Kidney capillary endothelial cell (primary cell): Measurements from ENCODE around the gene NCOR2.

Experiments
- DNase-seq: peaks from one replicate; pipeline ENCODE4 v3.0.0-alpha.2; 2018; ENCODE audit warnings: low spot score

The NCOR2 gene

DNA sequence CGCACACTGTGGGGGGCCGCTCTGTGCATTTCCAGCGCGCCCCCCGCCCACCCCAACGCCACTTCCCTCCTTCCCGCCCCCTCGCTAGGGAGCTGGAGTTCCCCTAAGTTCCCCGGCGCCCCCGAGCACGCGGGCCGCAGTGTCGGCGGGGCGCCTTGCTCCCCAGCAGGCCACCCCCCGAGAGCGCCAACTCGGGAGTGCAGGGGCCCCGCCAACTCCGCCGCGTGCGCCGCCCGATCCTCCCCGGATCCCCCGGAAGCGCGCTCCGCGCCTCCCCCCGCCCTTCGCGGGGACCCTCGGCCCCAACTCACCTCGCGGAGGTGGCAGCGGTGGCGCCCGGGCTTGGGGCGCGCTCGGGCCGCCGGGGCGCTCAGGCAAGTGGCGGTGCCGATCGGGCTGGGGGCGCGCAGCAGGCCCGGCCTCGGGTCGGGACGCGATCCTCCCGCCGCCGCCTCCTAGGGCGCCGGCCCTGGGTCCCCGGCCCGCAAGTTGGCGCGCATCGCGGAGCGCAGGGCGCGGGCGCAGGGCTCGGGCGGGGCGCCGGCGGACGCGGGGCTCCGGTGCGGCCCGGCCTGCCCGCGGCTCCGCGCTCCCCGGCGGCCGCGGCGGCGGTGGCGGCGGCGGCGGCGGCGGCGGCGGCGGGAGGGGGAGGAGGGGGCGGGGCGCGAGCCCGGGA lies at the start of gene NCOR2:
TSS of gene NCOR2 (minus strand) at position 616 of the 676 bp plus-strand sequence. CDS start 72,361 bp downstream, outside the sequence.
- DNase-seq = no peak

- no peak for DNase-seq
These were observed 49.2 kb upstream of the NCOR2 start for GRCh38 chr12:124616394-124617221.

- no peak for DNase-seq
These were observed 47.3 kb upstream of the NCOR2 start for GRCh38 chr12:124614512-124615292.

DNA sequence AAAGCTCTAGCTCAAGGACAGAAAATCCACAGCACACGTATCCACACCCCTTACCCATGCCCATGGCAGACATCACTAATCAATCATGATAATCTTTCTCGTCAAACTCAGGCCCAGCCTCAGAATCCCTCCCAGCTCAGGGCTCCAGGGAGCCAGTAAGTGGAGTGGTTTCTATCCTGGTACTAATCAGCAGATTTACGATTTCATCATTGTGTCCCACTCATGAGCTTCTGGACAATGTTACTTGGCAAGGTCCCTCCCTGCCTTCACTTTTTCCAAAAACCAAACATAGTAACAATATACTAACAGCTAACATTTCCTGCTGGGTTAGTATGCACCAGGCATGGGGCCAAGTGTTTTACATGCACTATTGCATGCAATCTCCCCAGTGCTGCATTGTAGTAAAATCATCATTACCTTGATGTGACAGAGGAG lies 45.8 kb upstream of the NCOR2 start:
- DNase-seq = peak; percentile 22

GRCh38 chr12:124612410-124612680 lies 44.9 kb upstream of the NCOR2 start:
- no peak for DNase-seq

- no peak for DNase-seq
These were observed 44.4 kb upstream of the NCOR2 start for GRCh38 chr12:124611559-124612409.

- no peak for DNase-seq
These were observed 43.5 kb upstream of the NCOR2 start for GRCh38 chr12:124610629-124611558.

GRCh38 chr12:124610021-124610612 lies 42.7 kb upstream of the NCOR2 start:
- DNase-seq = no peak

GRCh38 chr12:124609041-124609989 lies 41.9 kb upstream of the NCOR2 start:
- no peak for DNase-seq

DNA sequence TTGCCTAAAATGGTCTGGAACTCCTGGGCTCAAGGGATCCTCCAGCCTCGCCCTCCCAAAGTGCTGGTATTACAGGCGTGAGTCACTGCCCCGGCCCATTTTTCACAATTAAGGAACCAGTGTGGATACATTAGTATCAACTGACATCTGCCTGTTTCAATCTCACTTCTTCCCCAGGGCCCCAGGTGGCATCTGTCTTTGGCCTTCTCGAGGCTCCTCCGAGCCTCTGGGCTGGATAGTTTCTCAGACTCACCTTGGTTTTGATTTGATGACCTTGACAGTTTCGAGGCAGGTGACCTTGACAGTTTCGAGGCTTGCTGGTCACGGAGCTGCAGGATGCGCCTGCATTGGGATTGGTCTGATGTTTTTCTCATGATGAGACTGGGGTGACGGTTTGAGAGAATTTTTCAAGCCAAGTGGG lies 41.0 kb upstream of the NCOR2 start:
- DNase-seq = no peak

DNA sequence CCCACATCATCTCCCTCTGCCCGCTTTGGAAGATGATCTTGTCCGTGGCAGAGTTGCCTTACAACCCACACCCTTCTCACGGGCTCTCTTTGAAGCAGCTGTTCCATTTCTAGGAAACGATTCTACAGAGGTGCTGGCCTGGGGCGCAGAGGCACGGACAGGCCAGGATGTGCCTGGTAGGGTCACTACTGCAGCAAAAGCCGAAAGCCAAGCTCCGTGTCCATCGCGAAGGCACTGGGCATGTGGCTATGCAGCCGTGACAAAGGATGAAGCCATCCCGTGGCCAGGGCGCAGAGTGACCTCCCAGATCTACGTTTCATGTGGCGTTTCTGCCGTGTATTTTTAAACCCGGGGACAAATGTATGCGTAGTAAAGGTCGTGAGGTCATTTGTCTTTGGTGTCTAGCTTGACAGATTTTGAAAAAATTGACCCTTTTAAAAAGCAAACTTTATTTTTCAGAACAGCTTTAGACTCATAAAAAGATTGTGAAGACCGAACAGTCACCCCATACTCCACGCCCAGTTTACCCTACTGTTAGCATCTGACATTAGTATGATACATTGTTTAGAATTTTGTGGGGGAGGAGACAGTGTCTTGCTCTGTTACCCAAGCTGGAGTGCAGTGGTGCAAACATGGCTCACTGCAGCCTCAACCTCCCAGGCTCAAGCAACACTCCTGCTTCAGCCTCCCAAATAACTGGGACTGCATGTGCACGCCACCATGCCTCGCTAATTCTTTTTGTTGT lies 40.4 kb upstream of the NCOR2 start:
- DNase-seq = no peak

GRCh38 chr12:124605883-124606774 lies 38.7 kb upstream of the NCOR2 start:
- no peak for DNase-seq

DNA sequence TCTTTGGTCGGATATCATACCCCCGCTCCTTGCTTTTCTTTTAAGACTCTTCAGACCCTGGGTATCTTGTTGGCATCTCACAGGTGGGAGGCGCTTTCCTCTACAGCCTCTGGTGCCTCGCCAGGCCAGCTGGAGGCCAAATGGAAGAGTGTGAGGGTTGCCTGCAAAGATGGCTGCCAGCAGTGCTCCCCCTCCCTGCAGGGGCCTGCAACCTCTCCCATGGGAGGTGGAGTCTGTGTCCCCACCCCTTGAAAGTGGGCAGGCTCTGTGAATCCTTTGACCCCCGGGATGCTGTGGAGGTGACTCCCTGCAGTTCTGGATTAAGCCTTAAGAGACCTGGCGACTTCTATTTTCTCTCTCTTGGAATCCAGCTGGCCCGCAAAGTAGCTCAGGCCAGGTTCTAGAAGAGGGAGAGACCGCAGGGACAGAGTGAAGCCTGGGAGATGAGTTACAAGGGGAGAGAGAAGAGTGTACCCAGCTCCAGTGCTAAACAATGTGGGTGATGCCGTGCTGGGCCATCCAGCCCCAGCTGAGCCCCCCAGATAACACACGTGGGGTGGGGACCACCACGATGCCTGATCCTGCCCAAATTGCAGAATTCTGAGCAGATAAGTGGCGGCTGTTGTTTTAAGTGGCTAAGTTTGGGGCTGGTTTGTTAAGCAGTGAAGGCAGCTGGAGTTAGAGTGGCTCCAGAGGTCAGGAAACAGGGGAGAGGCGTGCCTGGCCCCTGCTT lies 37.9 kb upstream of the NCOR2 start:
- no peak for DNase-seq

GRCh38 chr12:124604264-124604680 lies 36.9 kb upstream of the NCOR2 start:
- DNase-seq = no peak

DNA sequence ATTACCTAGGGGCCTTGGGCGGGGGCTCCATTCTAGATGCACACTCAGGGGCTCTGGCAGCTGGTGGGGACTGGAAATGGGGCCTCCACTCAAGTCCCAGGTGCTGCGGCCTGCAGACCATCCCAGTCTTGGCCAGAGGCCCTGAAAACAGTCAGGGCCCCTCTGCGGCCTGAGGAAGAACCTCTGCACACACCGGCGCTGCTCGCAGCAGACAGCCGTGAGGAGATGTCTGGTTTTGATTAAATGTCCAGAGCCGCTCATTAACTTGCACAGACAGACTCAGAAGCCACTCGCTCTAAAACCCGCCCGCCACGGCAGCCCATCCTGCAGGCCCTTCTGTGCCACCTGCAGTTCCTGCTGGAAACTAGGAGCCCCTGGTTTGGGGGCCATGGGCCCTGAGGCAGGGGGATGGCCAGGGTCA lies 36.4 kb upstream of the NCOR2 start:
- no peak for DNase-seq

DNA sequence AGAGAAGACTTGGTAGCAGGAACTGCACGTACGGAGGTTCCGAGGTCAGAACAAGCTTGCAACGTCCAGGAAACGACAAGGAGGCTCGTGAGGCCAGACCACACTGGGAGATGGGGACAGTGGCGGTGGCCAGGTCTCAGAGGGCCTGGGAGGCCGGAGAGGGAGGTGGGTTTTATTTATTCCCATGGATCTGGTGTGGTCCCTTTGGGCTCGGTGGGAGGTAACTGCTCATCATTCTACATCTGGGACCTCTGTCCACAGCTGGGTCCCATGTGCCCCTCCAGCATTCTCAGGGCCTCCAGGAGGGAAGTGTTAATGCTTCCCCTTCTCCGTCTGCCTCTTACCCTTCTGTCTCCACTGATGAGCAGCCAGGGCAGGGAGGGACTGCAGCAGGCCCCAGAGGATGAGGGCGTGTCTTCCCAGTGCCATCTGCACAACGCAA lies 35.7 kb upstream of the NCOR2 start:
- no peak for DNase-seq

DNA sequence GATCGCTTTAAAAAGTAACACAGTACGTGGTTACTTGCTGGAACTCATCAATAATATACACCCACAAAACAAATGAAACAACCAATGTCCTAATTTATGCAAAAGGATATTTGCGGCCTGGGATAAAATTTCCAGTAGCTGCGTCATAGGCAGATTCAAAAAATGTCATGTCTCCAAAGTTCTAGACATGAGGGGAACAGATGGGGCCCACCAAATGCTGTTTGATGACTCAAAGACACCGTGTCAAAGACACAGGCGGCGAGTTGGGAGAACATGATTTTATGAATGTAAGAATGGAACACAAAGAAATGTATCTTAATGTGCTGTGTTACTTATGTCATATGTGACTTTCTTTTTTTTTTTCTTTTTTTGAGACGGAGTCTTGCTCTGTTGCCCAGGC lies 34.3 kb upstream of the NCOR2 start:
- no peak for DNase-seq
